Renal cortex interstitium (tissue), 11 donors: Measurements from ENCODE around the gene SLC15A3. TPM values are rescaled to one million over a fixed set of nuclear protein-coding genes. Genes with fewer than 3 reads are reported as not detected.

Source experiments
- DNase-seq, 11 donors: peaks; one replicate each; pipeline ENCODE4 v3.0.0-alpha.2; 2013; ENCODE audit warnings: low read depth in 9 of 11, low spot score in 4 of 11; ENCODE audit errors: extremely low read depth in 1 of 11
- polyA plus RNA-seq, 3 donors: library from polyadenylated mRNA; unstranded; fragments of 120-200 nt; gene quantifications; one replicate each; pipeline ENCODE4 v1.2.1, GENCODE V29; 2013; ENCODE audit not compliant: insufficient read length in 3 of 3

Gene SLC15A3
- polyA plus RNA-seq, 3 donors = 14.2 to 19.1 (median 18.5) TPM

- DNase-seq = no peak
Measured at GRCh38 chr11:60953781-60954180, 1.8 kb upstream of the SLC15A3 start.

GRCh38 chr11:60952742-60953170 lies 780 bp upstream of the SLC15A3 start:
- no peak for DNase-seq

- peak in 2 of 11 donors; percentile 18 to 24 for DNase-seq
Measured at GRCh38 chr11:60951606-60951903, 421 bp downstream of the SLC15A3 start.

GRCh38 chr11:60950933-60951605 lies 907 bp downstream of the SLC15A3 start:
- peak in 1 of 11 donors; percentile 19 for DNase-seq

GRCh38 chr11:60950024-60950423 lies 2.0 kb downstream of the SLC15A3 start:
- no peak for DNase-seq

- DNase-seq = no peak
Measured at GRCh38 chr11:60948250-60948649, 3.7 kb downstream of the SLC15A3 start.

GRCh38 chr11:60947700-60948099 lies 4.3 kb downstream of the SLC15A3 start:
- no peak for DNase-seq

GRCh38 chr11:60946601-60947264 lies 5.2 kb downstream of the SLC15A3 start:
- no peak for DNase-seq

GRCh38 chr11:60945295-60945667 lies 6.7 kb downstream of the SLC15A3 start:
- DNase-seq = no peak

- DNase-seq = no peak
Measured at GRCh38 chr11:60944490-60945294, 7.3 kb downstream of the SLC15A3 start.

GRCh38 chr11:60942970-60943565 lies 8.9 kb downstream of the SLC15A3 start:
- peak in 1 of 11 donors; percentile 25 for DNase-seq

- DNase-seq = no peak
Measured at GRCh38 chr11:60942219-60942618, 9.8 kb downstream of the SLC15A3 start.

- no peak for DNase-seq
Measured at GRCh38 chr11:60941371-60942119, 10.4 kb downstream of the SLC15A3 start.

- no peak for DNase-seq
Measured at GRCh38 chr11:60939855-60940254, 12.1 kb downstream of the SLC15A3 start.

- DNase-seq = no peak
Measured at GRCh38 chr11:60939301-60939700, 12.7 kb downstream of the SLC15A3 start.

- DNase-seq = no peak
Measured at GRCh38 chr11:60938500-60938899, 13.5 kb downstream of the SLC15A3 start.

- no peak for DNase-seq
Measured at GRCh38 chr11:60937811-60938210, 14.2 kb downstream of the SLC15A3 start.

GRCh38 chr11:60937144-60937527 lies 14.8 kb downstream of the SLC15A3 start:
- no peak for DNase-seq

GRCh38 chr11:60936467-60937143 lies 15.4 kb downstream of the SLC15A3 start:
- DNase-seq = no peak
